Activated CD4-positive, CD25-positive, alpha-beta regulatory T cell treated with anti-CD3 and anti-CD28 coated beads, Interleukin-2, amount 50 U/mL, for 16 hours (primary cell): ENCODE results near the gene MAPK7.

Source experiments
- DNase-seq: peaks from one replicate; pipeline ENCODE4 v3.0.0-alpha.2; 2020; ENCODE audit warnings: low read depth, low spot score

Gene MAPK7

DNA sequence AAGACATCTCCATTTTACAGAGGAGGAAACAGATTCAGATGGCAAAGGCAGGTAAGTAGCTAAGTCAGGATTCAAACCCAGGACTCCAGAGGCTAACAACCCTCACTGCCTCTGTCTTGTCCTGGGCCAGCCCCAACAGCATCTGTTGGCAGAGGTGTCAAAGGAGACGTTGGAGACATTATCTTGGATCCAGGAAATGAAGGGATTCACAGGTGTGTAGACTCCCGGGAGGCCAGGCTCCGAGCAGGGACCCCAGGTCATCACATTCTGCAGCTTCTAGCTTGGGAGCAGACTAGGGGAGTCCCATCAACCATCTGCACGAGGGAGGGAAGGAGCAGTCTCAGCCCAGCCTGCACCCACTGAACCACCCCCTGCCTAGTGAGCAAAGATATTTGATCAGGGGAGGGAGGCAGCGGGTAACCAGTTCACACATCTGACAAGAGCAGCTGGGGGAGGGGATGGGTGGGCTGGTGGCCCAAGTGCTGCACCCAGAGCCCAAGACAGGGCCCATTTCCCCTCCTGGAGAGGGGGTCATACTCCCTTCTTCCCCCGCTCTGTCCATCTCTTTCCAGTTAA, 14.8 kb upstream of the MAPK7 start:
- no peak for DNase-seq

DNA sequence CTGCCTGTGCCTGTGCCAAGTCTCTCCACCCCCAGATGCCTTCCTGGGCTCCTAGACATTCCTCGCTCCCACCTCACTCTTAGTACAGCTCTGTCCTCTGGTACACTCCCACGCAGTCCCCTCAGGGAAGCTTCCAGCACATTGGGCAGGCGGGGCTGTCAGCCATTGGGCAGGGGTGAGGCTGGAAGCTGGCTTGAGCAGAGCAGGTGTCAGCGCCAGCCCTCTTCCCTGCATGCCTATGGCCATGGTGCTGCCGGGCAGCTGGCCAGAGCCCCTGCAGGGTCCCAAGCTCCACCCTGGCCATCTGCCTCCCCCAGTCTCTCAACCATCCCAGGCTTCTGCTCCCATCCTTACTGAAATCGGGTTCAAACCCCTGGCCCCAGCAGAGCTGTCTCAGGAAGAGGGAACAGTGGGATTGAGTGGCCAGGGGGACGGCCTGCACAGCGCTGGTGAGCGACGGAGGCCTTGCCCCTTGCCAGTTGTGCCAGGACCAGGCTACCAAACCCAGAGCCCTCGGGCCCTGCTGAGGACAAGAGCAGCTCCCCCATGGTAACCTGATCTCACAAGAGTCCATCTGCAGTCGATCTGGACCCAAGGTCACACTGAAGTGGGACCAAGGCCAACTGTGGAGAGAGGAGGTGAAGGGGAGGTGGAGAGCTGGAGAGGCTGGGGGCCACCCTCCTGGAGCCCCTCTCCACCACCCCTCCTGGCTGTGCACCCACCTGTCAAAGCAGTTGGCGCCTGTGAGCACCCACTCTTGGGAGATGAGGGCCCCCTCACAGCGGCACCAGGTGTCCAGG, 13.4 kb upstream of the MAPK7 start:
- DNase-seq = no peak

DNA sequence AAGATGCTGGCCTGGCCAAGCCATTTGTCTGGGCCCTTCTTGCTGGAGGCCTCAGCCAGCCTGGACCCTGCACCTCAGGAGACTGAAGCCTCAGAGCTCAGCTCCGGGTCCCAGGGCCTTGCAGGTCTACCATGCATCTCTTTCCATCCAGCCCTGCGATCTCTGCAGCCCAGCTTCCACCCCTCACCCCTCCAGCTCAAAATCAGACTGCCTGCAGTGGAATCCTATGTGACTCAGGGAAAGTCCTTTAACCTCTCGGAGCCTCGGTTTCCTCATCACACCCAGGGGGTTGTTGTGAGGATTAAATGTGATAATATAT, 12.8 kb upstream of the MAPK7 start:
- no peak for DNase-seq

DNA sequence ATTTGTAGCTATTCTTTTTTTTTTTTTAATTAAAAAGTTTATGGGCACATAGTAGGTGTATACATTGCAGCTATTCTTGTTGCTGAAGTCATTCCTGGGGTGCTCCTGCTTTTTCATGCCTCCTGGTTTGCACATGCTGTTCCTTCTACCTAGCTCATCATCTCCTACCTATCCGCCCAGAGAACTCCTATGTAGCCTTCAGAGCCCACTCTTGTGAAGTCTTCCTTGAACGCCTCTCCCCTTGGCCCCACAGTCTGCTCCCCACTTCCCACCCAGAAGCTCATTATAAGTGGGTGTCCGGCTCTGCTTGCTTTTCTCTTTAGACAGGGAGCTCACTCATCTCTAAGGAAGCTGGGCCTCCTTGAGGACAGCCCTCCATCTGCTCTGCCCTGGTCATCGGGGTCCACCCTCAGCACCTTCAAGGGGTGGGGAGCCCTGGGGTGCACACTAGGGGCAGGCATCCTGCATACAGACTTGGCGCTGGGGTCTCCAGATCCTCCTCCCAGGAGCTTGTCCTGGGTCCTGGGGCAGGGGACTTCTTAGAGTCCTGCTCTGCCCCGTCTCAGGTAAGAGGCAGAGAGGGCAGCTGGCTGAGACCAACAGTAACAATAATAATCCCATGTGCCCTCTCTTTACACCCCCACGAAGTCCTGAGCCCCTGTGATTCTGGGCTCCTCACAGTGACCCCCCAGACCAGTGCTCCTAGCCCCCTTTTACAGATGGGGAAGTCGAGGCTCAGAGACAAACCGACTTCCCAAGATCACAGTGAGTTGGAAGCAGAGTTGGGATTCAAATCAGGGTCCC, 12.3 kb upstream of the MAPK7 start:
- DNase-seq = no peak

DNA sequence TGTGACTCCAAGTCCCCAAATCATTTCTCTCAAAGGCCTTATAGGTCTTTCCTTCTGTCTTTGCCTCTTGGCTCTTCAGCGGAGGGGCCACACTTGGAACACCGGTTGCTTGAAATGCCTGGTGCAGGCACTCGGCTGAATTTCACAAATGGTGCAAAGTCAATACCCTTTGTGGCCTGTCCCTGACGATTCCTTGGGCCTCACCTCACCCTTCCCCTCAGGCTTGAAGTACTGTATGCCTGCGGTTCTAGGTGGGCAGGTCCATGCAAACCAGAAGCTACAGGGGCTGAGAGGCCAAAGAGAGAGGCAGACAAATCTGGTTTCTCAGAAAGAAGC, 11.7 kb upstream of the MAPK7 start:
- no peak for DNase-seq

DNA sequence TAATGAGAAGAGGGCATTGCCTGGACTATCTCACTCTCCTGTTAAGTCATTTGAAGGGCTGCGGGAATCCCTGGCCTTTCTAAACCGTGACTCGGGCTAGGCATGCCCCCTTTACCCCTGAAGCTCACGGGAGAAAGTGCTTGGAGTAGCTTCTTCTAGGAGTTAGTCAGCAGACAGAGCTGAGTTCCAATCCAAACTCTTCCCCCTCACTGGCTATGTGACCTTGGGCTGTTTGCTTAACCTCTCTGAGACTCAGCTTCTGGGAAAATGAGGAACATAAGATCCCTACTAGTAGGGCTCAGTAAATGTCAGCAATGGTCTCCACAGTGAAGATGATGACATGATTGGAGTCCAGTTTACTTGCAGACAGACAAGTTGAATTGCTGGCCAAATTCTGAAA, 10.1 kb upstream of the MAPK7 start:
- DNase-seq = no peak

DNA sequence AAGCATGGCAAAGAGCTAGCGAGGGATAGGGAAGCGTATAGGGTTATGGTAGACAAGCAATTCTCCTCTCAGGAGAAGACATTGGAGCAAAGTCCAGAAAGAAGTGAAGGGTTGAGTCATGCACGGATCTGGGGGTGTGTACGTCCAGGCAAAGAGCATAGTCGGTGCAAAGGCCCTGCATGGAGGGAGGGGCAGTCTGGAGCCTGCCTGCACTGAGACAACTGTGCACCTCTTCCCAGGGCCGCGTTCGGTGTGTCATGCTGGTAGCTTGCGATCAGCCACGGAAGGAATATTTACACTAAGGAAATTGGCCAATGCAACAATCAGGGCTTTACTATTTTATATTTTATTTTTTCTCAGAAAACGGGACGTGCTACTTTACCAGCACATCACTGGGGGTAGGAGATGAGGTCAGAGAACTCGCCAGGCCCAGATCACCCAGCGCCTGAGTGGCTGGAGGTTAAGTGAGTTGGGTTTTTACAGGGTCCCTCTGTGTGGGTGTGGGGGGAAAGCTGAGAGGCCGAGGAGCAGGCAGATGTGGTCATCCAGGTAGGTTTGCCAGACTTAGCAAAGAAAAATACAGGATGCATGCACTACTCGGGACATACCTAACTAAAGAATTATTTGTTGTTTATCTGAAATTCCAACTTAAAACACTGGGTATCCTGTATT, 9.1 kb upstream of the MAPK7 start:
- DNase-seq = no peak

DNA sequence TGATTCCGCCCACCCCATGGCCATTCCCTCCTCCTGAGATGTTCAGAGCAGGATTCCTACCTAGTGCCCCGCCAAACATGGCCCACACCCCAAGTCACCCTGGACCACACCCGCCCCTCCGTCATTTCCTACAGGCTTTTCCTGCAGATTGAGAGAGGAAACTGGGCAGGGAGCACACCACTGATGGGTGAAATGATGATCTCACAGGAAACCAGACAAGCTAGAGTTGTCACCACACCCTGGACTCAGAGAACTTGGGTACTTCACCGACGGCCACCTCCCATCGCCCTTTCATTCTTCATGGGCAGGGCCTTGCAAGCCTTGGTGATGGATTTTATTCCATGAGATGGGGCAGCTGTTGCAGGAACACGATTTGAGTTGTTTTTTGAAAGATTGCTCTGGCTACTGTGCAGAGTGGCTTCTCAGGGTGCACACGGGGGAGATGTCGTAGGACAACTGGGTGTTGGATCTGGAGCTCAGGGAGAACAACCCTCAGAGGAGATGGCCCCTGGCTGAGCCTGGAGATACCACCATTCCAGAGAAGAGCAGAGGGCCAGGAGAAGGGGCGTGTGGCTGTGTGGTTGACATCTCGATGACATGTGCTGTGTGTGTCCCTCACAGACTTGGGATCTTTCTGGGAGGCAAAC, 8.3 kb upstream of the MAPK7 start:
- no peak for DNase-seq

DNA sequence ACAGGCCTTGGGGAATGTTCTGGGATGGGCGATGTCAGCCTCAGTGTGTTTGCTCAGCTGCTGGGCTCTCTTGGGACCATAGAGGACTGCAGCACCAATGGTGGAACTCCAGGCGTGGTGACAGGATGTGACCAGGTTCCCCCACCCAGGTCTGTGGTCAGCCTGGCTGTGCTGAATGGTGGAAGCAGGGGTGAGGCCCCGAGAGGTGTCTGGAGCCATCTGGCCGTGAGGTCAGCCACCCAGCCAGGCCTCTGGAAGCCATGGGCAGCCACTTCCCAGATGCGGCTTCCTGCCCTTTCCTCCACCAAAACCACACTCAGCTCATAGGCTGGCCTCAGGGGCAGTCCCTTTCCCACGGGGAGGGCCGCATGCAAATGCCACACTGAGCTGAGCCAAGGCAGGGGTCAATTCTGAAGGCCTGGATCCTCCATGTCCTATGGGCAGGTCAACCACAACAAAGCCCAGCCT, 7.8 kb upstream of the MAPK7 start:
- no peak for DNase-seq

DNA sequence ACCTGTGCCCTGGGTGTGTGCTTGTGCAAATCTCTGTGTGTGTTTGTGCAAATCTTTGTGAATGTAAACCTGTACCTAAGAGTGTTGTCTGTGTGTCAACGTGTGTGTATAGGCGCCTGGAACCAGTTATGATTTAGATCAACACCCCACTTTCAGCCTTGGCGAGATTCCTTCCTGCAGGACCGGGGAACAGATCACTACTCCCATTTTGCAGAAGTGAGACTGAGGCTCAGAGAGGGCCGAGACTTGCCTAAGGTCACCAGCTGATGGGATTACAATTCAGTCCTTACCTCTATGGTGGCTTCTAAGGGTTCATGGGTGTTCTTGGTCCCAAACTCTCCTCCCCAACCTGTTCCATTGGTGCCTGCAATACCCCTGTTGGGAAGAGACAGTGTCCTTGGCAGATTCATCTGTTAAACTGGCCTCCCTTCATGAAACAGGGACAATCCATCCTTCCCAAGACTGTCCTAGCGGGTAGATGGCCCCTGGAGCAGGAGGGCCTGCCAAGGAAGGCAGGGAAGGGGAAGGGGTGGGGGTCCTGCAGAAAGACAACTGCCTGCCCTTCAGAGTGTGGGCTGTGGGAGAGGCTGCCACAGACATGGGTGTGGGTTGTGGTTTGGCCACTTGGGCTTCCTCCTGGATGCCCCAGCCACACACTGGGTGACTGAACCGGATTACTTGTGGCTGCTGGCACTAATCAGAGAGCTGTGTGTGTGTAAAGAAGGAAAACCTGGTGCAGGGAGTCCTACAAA, 6.9 kb upstream of the MAPK7 start:
- no peak for DNase-seq

DNA sequence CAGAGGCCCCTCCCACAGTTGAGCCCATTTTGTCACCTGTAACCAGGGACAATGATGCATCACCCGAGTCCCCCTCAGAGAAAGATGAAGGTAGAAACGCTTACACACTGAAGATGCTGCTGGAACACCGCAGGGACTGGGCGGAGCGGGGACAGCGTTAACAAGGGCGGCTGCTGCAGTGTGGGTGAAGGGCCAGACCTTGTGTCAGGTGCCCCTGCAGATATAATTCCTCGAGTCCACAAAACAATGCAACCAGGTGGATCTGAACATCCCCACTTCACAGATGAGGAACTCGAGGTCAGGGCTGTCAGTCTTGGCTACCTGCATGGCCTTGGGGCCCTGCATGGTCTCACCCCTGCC, 6.3 kb upstream of the MAPK7 start:
- DNase-seq = no peak

DNA sequence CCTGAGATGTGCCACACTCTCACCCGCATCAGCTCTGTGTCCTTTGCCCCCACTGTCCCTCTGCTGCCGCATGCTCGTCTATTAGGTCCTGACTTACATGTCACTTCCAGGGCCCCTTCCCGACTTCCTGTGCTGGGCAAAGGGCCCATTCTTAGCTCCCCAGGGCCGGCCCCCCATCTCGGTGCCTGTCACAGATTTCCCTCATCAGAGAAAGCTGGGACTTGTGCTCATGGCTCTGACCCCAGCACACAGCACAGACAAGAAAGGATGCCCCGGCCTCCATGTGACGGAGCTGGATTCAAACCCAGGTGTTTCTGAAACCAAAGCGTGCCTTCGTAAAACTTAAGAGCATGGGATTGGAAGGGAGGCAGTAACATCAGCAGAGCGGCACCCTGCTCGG, 5.9 kb upstream of the MAPK7 start:
- DNase-seq = no peak

DNA sequence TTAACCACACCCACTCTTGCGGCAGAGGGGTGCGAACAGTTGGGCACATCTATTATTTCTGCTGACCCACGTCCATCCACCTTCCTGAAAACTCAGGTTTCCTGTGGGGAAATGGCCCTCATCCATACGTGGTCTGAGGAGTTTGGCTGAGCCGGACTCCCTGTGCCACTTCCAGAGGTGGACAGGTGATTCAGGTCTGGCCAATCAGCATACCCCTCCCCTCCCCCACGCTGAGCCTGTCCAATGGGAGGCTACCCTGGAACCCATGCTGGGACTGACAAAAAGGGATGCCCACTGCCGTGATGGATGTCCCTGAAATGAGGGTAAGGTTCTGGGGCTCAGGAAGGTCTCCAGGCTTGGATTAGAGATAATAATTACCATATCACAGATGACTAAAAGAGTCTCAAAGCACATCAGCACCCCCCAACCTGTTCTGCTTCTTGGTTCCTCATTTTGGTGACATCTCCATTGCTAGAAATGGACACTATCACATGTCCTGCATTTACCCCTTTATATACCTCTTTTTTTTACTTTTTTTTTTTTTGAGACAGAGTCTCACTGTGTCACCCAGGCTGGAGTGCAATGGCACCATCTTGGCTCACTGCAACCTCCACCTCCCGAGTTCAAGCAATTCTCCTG, 5.3 kb upstream of the MAPK7 start:
- DNase-seq = no peak

DNA sequence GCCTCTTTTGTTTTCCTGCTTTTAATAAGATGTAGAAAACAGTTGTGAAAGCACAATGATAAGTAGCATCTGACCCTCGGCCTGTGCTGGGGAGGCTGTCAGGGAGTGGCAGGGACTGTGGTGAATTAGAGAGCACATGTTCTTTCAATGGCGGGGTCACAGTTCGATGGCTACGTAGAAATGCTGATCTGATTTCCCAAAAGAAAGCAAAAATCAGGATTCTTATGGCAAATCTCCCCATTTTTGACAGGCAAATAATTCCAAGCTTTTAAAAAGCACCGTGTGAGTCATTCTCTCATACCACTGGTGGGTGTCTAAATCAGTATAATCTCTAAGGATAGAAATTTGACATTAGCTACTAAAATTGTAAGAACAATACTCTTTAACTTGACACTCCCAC, 4.2 kb upstream of the MAPK7 start:
- no peak for DNase-seq

DNA sequence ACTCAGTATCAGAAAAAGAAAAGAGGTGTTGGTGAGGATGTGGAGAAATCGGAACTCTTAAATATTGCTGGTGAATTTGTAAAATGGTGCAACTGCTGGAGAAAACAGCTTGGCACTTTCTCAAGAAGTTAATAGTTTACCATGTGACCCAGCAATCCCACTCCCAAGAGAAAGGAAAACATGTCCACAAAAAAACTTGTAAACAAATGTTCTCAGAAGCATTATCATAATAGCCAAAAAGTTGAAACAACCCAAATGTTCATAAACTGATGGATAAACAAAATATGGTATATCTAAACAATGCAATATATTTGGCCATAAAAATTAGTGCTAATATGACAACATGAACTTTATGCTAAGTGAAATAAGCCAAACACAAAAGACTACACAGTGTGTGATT, 2.6 kb upstream of the MAPK7 start:
- DNase-seq = no peak

DNA sequence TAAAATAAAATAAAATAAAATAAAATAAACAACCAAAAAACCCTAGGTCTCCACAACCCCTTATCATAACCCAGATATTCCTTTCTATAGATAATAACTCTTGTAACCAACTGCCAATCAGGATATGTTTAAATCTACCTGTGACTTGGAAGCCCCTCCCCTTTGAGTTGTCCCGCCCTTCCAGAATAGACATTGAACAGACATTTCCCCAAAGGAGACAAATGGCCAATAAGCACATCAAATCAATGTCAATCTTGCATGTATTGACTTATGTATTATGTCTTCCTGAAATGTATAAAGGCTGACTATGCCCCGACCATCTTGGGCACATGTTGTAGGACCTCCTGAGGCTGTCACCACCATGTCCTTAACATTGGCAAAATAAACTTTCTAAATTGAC, 1.5 kb upstream of the MAPK7 start:
- no peak for DNase-seq

DNA sequence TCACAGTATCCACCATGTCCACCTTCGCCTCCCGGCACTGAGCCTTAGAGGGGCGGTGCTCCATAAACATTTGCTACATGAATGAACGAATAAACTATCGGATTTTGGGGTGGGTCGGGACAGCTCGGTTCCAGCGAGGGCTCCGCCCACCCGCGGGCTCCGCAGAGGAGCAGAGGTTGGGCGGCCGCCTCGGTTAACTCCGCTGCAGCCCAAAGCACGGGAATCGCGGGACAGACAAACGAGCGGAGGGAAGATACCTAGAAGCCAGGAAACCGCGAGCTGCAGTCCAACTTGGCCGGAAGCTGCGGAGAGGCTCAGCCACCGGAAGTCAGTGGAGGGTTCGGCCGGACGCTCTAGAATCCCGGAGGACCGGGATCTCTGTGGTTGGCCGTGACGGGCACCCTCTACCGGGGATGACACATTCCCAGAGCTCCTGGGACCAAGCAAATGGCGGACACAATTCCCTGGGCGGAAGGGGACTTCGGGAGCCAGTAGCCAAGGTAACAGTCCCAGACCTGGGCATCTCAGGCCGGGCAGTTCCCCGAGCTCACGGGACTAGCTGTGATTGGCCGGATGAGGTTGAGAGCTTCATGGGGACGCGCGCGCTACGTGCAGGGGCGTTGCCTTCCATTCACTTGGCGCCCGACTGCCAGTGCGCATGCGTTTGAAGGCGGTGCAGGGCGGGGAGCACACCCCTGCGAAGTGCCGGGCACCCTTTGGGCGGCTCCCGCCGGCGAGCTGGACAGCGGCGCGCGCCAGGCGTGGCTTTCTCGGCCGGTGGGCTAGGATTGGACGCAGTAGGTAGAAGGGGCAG, 489 bp upstream of the MAPK7 start:
- peak; percentile 88 for DNase-seq

DNA sequence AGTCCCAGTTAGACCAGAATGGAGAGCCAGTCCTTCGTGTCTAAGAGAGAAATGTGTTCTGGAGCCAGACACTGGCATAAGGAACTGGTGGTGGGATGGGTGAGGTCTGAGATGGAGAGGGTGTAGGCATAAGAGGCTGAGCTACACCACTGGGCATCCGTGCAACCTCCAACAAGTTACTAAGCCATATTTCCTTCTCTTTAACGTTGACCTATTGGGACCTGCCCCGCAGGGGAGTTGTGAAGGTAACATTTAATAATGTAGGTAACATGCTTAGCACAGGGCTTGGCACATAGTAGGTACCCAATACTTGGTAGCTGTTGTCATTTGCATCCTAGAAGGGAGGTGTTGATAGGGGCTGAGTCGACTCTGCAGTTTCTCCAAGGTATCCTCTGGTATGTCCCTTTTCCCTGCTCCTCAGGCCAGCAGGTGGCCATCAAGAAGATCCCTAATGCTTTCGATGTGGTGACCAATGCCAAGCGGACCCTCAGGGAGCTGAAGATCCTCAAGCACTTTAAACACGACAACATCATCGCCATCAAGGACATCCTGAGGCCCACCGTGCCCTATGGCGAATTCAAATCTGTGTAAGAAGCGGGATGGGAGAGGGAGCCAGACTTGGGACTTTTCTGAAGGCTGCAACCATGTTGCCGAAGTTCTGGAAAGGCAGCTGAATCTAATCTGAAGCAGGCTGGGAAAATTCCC, 1.2 kb downstream of the MAPK7 start:
- no peak for DNase-seq
